OCI-LY1 (cell line): ENCODE results near the gene TRPV4.

Source experiments
- EZH2 ChIP-seq: fragments of 200-600 bp; sonication (generic), shearing (Covaris generic); IDR thresholded peaks from 2 replicates; pipeline ENCODE4 v1.8.0; 2017; ENCODE audit warnings: borderline replicate concordance, mixed run types, mild to moderate bottlenecking, antibody characterized with exemption, low read length, moderate library complexity, mixed read lengths
- TF ChIP-seq, protein P1 (sequence below): fragments of 200-600 bp; sonication (generic), shearing (Covaris generic); IDR thresholded peaks from 2 replicates; pipeline ENCODE4 v1.5.1; 2017; ENCODE audit warnings: mild to moderate bottlenecking, antibody characterized with exemption, low read length, moderate library complexity, mixed read lengths

DNA sequence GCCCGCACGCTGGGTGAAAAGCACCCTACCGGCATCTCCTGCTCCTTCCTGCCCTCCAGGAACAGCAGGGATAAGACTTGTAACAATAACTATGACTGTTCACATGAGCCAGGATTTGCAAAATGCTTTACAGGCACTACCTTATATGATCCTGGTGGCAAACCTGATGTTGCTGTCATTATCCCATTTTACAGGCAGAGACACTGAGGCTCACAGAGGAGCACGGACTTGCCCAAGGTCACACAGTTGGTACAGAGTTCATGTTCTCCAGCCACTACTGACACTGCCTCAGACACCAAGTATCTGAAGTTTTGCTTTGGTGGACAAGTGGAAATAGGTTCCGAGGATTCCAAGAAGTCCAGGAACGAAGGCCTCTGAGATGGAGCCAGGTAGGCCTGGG, 24.5 kb upstream of the TRPV4 start:
- TF ChIP-seq, protein P1, sequence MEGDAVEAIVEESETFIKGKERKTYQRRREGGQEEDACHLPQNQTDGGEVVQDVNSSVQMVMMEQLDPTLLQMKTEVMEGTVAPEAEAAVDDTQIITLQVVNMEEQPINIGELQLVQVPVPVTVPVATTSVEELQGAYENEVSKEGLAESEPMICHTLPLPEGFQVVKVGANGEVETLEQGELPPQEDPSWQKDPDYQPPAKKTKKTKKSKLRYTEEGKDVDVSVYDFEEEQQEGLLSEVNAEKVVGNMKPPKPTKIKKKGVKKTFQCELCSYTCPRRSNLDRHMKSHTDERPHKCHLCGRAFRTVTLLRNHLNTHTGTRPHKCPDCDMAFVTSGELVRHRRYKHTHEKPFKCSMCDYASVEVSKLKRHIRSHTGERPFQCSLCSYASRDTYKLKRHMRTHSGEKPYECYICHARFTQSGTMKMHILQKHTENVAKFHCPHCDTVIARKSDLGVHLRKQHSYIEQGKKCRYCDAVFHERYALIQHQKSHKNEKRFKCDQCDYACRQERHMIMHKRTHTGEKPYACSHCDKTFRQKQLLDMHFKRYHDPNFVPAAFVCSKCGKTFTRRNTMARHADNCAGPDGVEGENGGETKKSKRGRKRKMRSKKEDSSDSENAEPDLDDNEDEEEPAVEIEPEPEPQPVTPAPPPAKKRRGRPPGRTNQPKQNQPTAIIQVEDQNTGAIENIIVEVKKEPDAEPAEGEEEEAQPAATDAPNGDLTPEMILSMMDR: no peak
- TF ChIP-seq EZH2: no peak
